Measurements from ENCODE around the gene TNS1. TPM values are rescaled to one million over a fixed set of nuclear protein-coding genes. Genes with fewer than 3 reads are reported as not detected.

TNS1 gene
- total RNA-seq, 1 donor: 48.9 TPM

- no peaks in the 10 kb centered on the region for H3K9me3 ChIP-seq (ENCODE audit: low read depth, low read length)
- peaks cover 48% of the 10 kb centered on the region for H3K79me2 ChIP-seq (ENCODE audit: insufficient read depth, low read length)
- H3K4me2 ChIP-seq (ENCODE audit: insufficient read depth, low read length): peak overlapping the region; percentile 99
- H3K36me3 ChIP-seq (ENCODE audit: insufficient read depth, low read length): no peaks in the 10 kb centered on the region
- H4K20me1 ChIP-seq (ENCODE audit: insufficient read depth, low read length): peaks cover 64% of the 10 kb centered on the region
- H3K27me3 ChIP-seq (ENCODE audit: insufficient read depth, low read length): no peaks in the 10 kb centered on the region
- peaks cover 48% of the 10 kb centered on the region for H3K4me1 ChIP-seq (ENCODE audit: insufficient read depth, low read length)
- no peak overlapping the region for H3K27ac ChIP-seq (ENCODE audit: low read depth, low read length)
- H3K4me3 ChIP-seq (ENCODE audit: insufficient read depth, low read length): peak overlapping the region; percentile 76
- H2AFZ ChIP-seq (ENCODE audit: low read length): no peak overlapping the region
- TF ChIP-seq CTCF (IDR thresholded peaks at IDR 0.05; ENCODE audit: extremely low read depth, low read depth, low read length): no peak
- peak; percentile 58 for DNase-seq (ENCODE audit: insufficient read length, low spot score, missing footprints)
Observed at GRCh38 chr2:217944366-217944765, 58.4 kb downstream of the TNS1 start.

GRCh38 chr2:217943446-217944321, 59.1 kb downstream of the TNS1 start:
- H3K79me2 ChIP-seq (ENCODE audit: insufficient read depth, low read length): peaks cover 51% of the 10 kb centered on the region

GRCh38 chr2:217942731-217943335, 60.0 kb downstream of the TNS1 start:
- Histone ChIP-seq H2AFZ (ENCODE audit: low read length) (no peak overlapping the region), H3K36me3 (ENCODE audit: insufficient read depth, low read length) (peaks cover 4% of the 10 kb centered on the region), H3K4me1 (ENCODE audit: insufficient read depth, low read length) (peaks cover 60% of the 10 kb centered on the region), H3K4me2 (ENCODE audit: insufficient read depth, low read length) (peak overlapping the region; percentile 99), H3K4me3 (ENCODE audit: insufficient read depth, low read length) (peak overlapping the region; percentile 76), H4K20me1 (ENCODE audit: insufficient read depth, low read length) (peaks cover 53% of the 10 kb centered on the region), H3K27ac (ENCODE audit: low read depth, low read length) (peak overlapping the region; percentile 72), H3K79me2 (ENCODE audit: insufficient read depth, low read length) (peaks cover 60% of the 10 kb centered on the region), H3K9me3 (ENCODE audit: low read depth, low read length) (no peaks in the 10 kb centered on the region), H3K27me3 (ENCODE audit: insufficient read depth, low read length) (no peaks in the 10 kb centered on the region)
- TF ChIP-seq CTCF (IDR thresholded peaks at IDR 0.05; ENCODE audit: extremely low read depth, low read depth, low read length): no peak
- no peak for DNase-seq (ENCODE audit: insufficient read length, low spot score, missing footprints)

More at GRCh38 chr2:217943446-217944321, 59.1 kb downstream of the TNS1 start:
- Histone ChIP-seq H3K9me3 (ENCODE audit: low read depth, low read length) (no peaks in the 10 kb centered on the region), H3K27ac (ENCODE audit: low read depth, low read length) (peak overlapping the region; percentile 72), H2AFZ (ENCODE audit: low read length) (peak overlapping the region; percentile 1), H3K4me2 (ENCODE audit: insufficient read depth, low read length) (peak overlapping the region; percentile 99), H3K27me3 (ENCODE audit: insufficient read depth, low read length) (no peaks in the 10 kb centered on the region), H3K4me3 (ENCODE audit: insufficient read depth, low read length) (peak overlapping the region; percentile 76), H4K20me1 (ENCODE audit: insufficient read depth, low read length) (peaks cover 61% of the 10 kb centered on the region), H3K36me3 (ENCODE audit: insufficient read depth, low read length) (peaks cover 4% of the 10 kb centered on the region), H3K4me1 (ENCODE audit: insufficient read depth, low read length) (peaks cover 53% of the 10 kb centered on the region)
- peak; percentile 98 for DNase-seq (ENCODE audit: insufficient read length, low spot score, missing footprints)
- TF ChIP-seq CTCF (IDR thresholded peaks at IDR 0.05; ENCODE audit: extremely low read depth, low read depth, low read length): peak; percentile 36
